Fibroblast of upper back skin (primary cell): ENCODE data around the gene SGO1.

Experiments
- DNase-seq: peaks from one replicate; pipeline ENCODE4 v3.0.0-alpha.2; 2013

SGO1 gene

DNA sequence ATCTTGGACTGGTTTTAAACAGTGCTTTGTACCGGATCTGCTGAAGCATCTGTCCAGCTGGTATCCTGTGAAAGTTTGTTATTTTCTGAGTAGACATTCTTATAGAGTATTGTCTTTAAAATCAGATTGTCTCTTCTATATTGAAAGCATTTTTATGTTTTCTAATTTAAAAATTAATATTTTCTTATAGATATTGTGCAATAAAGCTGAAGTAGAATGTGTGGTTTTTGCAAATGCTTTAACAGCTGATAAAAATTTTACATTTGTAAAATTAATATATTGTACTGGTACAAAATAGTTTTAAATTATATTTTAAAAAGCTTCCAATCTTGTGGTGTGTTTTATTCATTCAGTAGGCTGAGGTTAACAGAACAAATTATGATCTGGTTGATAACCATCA, 31.9 kb downstream of the SGO1 start:
- DNase-seq, result no peak

DNA sequence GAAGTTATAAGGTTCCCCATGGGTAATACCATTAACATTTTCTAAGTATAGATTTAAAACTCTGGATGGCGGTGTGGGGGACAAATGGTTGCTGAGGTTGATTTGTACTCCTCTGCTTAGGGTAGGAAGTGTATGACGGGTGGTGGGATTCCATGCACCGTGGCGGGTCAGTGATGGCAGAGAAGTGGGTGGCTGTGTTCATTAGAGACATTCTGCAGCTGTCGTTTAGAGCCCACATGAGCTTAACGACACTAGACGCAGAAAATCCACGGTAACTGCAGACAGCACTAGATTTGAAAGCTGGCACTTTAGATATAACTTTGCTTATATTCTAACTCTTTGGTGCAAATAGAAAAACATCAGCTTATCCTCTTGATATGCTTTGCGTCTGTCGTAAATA, 37.5 kb downstream of the SGO1 start:
- DNase-seq, result no peak

DNA sequence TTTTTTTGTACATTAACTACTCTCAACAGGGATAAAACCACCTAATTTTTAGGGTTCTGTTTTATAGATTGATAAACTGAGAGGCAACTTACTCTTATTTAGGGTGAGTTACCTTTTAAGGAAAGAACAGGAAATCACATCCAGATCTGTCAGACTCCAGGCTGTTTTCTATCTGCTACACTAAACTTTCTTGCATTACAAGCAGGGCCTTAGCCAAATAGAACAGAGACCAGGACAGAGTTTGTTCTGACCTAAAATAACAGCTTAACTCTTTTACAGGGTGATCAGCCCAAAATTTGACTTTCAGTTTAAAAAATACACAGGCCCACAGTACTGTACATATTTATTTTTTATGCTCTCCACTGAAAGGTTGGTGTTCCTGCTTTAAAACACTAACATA, 38.6 kb downstream of the SGO1 start:
- DNase-seq, result no peak

DNA sequence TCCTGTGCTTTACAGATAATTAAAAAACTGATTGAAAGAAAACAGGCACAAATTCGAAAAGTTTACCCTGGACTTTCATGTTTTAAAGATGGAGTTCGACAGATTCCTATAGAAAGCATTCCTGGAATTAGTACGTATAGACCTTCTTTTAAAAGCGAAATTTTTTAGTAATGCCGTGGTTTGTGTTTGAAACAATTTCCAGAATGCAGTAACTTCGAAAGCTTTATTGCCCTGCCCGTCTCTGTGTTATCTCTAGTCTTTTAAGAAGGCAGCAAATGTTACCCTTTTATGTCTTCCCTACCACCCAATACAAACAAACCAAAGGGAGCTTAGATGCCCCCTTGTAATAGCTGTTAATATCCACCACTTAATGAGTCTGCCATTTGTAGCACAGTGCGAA, 39.7 kb downstream of the SGO1 start:
- no peak for DNase-seq

DNA sequence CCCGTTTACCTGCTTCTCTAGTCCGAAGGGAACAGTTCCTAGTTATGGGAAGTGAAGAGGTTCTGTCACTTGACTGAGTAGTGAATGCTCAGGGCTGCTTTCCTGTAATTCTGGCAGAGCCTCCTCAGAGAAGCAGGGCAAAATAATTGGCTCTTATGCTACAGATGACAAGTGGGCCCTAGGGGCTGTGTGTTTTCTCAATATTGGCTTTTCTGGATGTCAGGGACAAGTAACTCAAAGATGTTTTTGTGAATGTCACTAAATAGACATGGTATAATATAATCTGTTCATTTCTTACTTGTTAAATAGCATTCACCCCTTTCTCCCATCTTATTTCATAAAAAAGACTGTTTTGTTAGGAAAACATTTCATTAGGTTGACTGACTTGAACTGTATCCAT, 40.1 kb downstream of the SGO1 start:
- DNase-seq, result no peak

DNA sequence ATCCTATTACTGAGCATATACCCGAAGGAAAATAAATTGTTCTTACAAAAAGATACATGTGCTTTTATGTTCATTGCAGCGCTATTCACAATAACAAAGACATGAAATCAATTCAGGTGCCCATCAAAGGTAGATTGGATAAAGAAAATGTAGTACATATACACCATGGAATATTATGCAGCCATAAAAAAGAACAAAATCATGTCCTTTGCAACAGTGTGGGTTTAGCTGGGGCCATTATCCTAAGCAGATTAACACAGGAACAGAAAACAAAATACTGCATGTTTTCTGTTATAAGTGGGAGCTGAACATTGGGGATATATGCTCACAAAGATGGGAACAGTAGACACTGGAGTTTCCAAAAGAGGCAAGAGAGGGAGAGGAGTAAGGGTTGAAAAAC, 42.5 kb downstream of the SGO1 start:
- DNase-seq, result no peak

DNA sequence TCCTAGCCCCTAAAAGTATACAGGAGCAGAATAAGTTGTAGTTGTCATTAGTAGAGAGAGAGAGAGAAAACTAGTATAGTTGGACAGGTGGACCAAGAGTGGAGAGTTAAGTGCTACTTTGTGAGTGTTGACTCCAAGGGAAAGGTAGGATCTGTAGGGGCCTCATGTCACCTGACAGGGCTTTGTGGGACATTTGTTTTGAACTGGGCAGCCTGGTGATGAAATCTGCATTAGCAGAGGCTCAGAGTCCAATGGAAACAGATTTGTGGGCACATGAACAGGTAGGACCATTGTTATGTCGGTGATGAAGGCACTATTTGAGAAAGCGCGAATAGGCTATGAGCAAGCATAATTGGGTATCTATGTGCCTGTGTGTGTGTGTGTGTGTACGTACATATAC, 43.5 kb downstream of the SGO1 start:
- DNase-seq, result no peak

DNA sequence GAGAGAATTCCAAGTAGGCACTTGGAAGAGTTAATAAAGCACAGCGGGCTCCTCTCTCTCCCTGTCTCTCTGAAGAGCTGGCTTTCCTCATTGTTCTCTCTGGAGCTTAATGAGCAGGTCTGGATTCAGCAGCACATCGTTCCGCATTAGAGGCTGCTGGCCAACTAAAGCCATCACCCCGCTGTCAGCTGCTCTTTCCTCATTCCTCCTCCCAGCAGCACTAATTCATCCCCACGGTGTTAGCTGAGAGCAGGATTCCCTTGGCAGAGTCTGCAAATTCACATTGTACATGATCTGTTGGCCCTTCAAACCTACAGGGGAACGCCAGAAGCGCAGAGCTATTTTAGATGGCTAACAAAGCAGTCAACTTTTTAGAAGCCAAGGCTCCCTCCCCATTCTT, 44.2 kb downstream of the SGO1 start:
- peak; percentile 47 for DNase-seq

DNA sequence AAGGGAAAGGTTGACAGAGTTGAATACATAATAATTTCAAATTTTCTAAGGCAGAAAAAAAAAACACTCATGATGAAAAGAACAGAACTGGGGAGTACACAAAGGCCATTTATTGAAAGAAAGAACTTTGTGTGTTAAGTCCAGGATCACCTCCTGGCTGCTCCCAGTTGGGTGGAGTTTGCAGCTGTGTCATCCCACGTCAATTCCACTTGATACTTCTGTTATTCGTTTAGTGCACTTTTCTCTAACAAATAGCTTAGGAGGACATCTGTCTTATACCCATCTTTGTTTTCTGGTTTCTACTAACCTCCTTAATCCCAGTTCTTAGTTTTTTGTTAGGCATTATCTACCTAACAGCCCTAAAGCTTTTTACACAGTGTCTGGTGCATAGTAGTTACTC, 44.7 kb downstream of the SGO1 start:
- DNase-seq, result no peak

DNA sequence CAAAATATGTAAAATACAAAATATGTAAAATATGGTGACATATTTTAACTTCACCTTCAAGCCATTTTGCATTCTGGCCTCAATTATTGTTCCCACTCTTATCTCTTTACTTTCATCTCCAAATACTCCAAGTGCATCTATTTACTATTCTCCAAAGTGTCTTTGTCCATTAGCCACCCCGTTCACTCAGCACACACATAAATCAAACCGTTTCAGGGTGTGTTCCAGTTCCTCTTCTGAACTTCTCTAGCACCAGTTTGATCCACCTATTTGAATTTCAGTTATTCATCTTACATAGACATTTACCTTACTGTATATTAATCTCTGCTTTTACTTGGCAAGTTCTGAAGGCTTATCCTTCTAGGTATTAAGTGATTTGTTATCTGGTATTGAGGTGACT, 45.1 kb downstream of the SGO1 start:
- no peak for DNase-seq

DNA sequence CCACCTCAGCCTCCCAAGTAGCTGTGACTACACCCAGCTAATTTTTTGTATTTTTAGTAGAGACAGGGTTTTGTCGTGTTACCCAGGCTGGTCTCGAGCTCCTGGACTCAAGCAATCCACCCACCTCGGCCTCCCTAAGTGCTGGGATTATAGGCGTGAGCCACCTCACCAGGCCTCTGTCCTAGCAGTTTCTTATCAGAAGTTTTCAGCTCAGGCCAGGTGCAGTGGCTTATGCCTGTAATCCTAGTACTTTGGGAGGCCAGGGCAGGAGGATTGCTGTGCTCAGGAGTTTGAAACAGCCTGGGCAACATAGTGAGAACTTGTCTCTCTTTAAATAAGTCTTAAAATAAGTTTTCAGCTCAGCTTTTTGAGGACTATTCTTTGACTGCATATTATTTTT, 48.4 kb downstream of the SGO1 start:
- no peak for DNase-seq

DNA sequence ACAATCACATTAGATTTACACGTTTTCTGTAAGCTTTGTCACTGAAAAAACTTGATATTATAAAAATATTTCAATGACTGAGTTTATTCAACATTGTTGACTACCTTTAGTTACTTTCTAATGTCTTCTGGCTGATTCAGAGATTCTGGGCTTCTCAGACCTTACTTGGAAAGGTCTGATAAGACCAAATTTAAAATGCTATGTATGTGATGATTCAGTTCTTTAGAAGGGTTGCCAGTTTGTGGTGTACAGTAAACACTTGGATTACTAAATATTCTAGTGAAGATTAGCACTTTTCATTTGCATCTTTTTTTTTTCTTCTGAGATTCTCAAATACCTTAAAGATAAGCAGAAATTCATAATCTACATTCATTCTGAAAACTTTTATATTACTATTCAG, 49.8 kb downstream of the SGO1 start:
- DNase-seq, result no peak

DNA sequence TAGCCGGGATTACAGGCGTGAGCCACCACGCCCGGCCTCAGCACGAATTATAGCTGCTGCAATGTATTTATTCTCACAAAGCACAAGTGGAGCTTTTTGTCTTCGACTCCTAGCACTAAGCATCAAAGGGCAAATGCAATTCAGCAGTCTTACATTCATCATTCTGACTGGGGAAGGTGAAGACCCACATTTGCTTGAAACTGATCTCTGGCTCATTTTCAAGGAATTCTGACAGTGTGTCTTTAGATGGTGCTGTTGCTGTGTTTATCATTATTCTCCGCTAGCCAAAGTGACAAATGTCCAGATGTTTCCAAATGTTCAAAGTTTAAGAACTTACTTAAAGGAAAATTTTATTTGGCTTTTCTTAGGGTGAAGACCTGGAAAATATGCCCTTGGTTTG, 55.9 kb downstream of the SGO1 start:
- no peak for DNase-seq

DNA sequence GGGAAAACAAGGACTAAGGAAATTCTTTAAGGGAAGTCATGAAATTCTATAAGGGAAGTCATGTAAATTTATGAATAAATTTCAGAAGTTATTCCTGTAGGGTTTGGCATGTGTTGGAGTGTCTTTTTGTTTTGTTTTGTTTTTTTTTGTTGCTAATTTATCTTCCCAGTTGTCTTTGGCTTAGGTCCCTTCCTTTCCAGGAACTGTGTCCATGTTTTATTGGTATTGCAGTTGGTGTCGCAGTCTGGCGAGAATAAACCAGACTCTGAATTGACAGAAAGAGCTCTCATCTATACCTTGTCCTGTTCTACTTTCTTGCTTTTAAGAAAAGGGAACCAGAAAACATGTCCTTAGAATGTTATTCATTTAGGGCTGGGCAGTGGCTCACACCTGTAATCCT, 57.6 kb downstream of the SGO1 start:
- DNase-seq, result no peak

DNA sequence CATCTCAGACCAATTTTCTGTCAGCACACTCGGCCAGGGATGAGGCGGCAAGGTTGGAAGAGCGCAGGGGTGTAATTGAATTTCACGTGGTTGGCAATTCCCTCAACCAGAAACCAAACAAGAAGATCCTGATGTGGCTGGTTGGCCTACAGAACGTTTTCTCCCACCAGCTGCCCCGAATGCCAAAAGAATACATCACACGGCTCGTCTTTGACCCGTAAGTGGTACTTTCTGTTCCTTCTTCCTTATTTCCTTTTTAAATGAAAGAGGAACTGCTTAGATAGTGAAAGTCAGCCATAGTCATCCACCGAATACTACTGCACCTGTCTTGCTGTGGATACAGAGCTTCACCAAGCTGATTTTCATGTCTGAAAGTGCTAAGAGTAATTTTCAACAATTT, 60.1 kb downstream of the SGO1 start:
- no peak for DNase-seq

DNA sequence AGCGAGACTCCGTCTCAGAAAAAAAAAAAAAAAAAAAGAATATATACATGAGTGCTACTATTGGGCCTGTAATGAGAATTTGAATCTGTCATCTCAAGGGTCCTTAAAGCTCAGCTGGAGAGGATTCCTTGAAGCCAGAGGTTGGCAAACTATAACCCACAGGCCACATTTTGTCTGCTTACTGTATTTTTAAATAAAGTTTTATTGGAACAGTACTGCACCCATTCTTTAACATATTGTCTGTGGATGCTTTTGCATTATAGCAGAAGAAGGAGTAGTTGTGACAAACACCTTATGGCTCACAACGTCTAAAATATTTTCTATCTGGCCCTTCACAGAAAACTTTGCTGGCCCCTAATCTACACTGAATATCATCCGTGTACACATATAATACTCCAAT, 60.7 kb downstream of the SGO1 start:
- DNase-seq, result no peak

DNA sequence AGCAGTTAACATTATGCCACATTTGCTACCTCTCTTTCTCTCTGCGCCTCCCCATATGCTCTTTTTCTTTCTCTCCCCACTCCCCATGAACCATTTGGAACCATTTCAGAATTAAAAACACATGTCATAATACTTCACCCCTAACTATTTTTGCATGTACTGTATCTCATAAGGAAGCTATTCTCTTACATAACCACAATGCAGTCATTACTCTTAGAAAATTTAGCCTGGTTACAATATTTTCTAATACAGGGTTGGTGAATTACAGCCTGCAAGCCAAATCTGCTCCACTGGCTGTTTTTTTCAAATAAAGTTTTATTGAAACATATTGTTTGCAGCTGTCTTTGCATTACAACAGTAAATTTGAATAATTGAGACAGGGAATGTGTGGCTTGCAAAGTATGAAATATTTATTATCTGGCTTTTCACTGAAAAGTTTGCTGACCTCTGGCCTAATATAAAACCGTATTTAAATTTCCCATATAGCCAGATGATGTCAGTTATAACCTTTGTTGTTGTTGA, 62.8 kb downstream of the SGO1 start:
- peak; percentile 60 for DNase-seq

DNA sequence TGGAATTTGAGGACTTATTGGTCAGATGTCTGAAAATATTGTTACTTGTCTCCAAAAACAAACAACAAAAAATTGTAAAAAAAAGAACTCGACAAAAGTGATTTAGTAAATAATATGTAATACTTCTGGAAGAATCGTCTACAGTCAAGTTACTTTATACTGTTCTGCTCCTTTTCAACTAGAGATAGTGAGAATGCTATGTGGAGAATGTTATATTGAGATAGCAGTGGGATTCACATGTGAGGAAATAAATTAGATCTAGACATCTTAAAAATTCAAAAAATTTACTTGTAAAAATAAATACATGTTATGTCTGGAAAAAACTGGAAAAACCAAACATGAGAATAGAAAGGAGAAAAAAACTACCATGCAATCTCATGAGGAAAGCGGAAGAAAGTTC, 64.9 kb downstream of the SGO1 start:
- no peak for DNase-seq
